GM18858 (cell line): ENCODE measurements around the gene C17orf50.
A peak's percentile ranks its signal among the peaks of the same experiment; 100 is the strongest.

ENCODE experiments used
- ATAC-seq: cut with Tn5 transposase; IDR thresholded peaks from one replicate; pipeline ENCODE4 v1.9.1; 2021; ENCODE audit not compliant: unreplicated experiment

The C17orf50 gene

DNA sequence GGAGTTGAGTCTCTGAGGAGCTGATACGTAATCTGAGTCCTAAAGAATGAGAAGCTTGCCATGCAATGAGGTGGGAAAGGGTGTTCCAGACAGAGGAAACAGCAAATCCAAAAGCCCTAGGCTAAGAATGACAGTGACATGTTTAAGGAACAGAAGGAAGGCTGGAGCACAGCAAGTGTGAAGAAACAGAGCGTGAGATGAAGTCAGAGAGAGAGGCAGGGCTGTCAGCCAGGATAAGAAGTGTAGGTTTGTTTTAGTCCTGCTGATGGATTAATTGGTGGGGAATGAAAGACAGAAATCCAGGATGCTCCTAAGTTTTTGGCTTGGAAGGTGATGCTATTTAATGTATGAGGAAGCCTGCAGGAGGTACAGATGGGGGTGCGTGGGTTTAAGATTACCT is 20.3 kb downstream of the C17orf50 start:
- ATAC-seq: no peak

DNA sequence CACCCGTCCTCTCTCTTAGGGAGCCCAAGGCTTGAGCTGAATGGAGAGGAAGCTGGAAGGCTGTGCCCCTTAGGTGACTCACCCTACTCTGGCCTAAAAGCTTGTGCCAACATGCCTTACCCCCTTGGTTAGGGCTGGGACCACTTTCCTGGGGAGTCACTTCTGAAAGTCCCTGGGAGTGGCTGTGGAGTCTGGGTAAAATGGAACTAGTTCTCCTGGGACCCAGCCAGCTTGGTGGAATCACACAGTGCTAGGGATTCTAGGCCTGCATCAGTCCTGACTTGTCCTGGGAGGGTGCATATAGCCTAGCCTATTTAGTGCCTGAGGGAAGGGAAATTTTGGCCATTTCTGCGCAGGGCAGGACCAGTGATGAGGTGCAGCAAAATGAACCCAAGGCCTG is 24.2 kb downstream of the C17orf50 start:
- ATAC-seq: no peak

DNA sequence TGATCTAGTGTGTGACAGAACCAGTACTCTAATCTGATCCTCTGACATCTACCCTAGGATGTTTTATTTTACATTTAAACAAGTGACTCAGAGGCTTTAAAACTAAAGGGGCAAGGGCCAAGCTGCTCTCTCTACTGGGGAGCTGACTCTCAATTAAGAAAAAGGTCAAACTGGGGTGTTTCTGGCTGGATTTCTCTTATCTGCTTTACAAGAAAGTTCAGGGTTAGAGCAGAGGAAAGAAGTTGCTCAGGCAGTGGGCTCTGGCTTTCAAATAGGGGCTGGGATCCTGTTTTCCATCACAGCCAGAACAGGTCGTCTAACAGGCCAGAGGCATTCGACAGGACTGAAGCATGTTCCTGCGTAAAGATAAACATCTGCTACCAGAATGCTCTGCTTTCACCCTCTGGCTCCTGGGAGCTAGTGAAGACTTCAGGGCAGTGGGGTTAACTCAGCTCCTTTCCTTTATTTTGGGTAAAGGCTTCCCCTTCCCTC is 26.3 kb downstream of the C17orf50 start:
- ATAC-seq: no peak

DNA sequence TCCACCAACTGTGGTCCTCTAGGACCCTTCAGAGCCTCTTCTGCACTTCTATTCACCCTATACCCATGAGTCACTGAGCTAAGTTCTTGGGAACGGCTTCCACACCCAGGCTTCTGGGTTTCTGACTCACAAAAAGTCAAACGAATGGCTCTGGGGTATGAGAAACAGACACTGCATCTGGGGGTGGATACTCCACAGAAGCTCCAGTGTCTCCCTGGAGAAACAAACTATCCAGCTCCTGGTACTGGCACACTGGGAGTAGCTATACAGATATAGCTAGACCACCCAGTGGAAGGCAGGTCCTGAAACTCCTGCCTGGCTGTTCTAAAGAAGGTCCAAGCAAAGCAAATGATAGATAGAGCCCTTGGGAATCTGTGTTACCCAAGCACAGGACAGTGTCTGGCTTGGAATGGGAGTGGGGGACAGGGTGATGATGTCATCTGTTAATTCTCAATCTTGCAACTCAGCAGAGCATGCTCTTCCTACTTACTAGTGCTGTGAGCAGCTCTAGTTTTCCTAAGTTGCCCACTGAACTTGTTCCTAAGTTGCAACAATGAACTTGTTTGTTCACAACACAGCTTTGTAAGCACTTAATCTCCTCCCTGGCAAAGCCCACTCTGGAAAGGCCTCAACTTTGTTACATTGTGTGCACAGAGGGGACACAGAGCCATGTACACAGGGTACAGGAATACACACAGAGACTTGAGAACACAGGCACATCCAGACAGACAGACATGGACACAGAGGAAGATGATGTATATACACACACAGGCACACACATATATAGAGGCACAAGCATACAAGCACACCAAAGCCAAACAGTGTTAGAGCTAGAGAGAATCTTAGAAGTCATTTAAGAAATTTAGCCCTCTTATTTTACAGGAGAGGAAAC is 28.0 kb downstream of the C17orf50 start:
- no peak for ATAC-seq

DNA sequence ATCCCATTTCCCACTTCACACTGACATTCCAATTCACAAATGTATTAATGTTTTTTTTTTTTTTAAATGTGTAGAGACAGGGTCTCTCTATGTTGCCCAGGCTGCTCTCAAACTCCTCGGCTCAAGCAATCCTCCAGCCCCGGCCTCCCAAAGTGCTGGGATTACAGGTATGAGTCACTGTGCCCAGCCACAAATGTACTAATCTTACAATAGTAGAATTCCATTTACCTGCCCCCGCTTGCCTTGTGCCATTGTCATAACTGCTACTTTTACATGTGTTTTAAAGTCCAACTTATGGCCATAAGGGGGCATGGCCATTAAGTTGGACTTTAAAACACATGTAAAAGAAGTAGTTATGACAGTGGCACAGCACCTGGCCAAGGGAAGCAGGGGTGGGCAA is 30.2 kb downstream of the C17orf50 start:
- no peak for ATAC-seq

DNA sequence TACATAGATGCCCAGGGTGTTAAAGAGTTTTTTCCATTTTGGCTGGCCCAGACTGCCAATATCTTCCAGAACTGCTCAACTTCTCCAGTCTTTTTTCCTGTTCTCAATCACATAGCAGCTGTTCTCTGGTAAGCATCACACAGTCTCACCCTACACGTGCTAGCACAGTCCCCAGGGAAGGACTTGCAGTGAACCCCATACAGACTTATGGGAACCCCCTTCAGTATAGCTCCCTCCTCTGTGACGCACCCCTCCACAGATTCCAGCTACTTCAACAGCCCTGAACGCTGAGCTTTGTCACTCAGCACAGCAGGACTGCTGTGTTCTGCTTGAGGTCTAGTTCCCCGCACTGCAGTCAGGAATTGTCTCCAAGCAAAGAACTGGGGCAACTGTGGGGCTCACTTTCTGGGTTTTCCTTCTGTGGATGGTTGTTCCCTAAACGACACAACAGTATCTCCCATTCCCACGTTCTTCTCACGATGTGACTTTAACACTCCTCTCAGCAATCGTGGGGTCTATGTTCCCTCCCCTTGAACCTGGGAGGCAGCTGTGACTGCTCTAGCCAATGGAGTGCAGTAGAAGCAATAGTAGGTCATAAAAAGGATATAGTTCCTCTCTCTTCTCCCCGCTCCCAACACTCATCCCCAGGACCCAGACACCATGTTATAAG is 31.1 kb downstream of the C17orf50 start:
- ATAC-seq: no peak

DNA sequence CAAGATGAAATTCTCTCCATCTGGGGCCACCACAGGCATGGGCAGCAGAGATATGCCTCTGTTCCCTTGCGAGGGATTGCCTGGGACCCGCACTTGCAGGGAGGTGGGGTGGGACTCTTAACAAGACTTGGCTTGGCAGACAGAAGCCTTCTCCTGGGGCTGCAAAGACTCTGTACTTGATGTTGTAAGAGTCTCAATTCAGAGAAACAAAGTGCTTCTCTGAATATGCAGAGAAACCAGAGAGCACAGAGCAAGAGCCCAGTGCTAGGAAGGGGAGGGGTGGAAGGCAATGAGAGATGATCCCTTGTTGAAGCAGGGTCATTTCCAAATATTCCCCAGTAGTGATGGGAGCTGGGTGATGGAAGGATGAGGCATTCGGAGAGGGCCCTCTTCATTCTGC is 32.6 kb downstream of the C17orf50 start:
- no peak for ATAC-seq

DNA sequence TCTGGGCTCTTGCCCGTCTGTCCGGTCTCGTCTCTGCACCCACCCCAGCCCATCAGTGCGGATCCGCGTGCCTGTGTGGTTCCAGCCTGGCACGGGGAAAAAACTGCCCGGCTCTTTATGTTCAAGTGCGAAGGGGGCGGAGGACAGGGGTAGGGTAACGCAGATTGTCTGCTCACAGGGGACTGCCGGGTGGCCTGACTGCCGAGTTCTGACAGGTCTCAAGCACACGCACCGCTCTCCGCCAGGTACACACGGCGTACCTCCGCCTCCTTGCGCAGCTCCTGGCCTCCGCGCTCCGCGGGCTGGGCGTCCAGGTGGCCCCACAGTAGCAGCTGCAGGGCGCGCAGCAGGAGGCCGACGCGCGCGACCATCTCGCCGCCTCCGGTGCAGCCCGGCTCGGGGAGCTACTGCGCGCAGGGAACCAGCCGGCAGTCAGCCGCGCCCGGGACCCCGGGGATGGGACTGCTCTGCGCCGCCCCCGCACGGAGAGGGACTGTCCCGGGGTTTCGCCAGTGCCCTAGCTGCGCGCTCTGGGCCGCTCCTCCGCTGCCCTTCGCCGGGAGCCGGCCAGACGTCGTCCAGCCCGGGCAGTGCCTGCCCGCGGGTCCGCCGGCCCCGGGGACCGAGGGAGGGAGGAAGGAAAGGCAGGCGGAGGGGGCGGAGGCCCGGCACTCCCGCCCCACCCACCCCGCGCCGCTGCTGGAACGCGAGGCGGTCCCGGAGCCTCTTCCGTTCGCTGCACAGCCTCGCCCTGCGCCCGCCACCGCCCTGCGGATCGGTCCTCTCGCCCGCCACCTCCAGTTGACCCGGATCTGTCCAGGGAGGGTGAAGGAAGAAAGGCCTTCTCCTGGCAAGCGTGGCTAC is 34.6 kb downstream of the C17orf50 start, which contains the start of gene MMP28:
Gene MMP28, minus strand, starts transcription at position 635 of the 864 bp plus-strand sequence. Its CDS starts 264 bp downstream, at position 371.
- ATAC-seq: no peak

DNA sequence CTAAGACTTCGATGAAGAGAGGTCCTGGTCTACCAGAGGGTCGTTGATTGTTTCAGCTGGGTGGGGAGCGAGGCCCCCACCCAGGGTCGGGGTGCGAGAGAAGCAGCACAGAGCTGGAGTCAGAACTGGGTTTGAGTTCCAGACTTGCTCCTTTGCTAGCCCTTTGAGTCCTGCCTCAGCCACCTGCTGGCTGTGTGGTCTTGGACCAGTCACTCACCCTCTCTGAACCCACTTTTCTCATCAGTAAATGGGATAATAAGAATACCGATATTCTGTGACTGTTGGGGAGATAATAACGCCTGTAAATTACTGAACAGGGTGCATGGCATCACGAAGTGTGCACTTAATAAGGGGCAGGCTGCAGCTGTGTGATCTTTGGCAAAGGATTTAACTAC is 35.2 kb downstream of the C17orf50 start:
- ATAC-seq: no peak

DNA sequence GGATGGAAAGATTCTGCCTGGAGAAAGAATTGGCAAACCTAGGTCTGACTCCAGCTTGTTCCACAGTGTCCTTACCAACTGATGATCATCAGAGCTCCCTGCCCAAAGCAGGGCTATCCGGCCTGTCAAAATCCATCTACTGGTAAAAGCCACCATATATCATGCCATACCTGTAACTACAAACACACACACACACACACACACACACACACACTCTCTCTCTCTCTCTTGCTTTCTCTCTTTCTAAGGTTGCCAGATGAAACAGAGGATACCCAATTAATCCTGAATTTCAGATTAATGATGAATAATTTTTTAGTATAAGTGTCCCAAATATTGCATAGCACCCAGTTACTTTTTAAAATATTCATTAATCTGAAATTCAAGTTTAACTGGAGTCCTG is 36.3 kb downstream of the C17orf50 start:
- ATAC-seq: no peak

DNA sequence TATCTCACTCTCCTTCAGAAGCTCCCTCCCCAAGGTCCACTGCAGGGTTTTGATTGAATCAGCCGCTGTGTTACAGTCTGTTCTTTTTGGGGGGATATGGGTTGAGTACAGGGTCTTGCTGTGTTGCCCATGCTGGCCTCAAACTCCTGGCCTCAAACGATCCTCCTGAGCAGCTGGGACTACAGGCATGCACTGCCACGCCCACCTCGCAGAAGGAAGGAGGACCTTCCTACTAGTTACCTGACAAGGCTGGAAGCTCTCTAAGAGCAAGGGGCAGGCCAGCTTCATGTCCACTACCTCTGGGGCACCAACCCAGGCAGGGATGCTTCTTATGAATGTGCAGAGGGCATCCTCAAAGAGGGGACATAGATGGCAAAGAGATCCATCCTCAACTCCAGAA is 36.7 kb downstream of the C17orf50 start:
- ATAC-seq: no peak

DNA sequence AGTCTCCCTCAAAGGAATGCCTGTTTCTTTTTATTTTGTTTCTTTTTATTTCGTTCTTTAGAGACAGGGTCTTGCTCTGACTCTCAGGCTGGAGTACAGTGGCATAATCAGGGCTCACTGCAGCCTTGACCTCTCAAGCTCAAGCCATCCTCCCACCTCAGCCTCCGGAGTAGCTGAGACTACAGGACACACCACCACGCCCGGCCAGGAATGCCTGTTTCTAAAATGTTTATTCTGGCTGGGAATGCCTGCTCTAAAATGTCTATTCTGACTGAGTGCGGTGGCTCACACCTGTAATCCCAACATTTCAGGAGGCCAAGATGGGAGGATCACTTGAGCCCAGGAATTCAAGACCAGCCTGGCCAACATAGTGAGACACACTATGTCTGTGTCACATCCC is 37.2 kb downstream of the C17orf50 start:
- ATAC-seq: no peak

DNA sequence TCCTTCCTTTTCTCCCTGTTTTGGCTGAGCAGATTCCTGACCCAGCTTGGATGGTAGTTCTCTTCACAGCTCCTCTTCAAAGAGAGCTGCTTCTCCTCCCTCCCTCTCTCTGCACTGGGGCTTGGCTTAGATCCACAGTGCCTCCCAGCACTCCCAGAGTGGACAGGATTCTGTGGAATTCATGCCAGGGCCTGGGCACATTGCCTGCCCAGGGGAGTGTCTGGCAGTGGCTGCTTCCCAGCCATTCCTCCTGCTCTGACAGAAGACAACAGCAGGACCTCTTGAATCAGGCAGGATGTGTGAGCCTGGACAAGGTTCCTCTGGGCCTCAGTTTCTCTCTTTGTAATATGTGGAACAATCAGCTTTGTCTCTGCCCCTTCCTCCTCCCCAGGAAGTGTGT is 39.3 kb downstream of the C17orf50 start:
- ATAC-seq: no peak

DNA sequence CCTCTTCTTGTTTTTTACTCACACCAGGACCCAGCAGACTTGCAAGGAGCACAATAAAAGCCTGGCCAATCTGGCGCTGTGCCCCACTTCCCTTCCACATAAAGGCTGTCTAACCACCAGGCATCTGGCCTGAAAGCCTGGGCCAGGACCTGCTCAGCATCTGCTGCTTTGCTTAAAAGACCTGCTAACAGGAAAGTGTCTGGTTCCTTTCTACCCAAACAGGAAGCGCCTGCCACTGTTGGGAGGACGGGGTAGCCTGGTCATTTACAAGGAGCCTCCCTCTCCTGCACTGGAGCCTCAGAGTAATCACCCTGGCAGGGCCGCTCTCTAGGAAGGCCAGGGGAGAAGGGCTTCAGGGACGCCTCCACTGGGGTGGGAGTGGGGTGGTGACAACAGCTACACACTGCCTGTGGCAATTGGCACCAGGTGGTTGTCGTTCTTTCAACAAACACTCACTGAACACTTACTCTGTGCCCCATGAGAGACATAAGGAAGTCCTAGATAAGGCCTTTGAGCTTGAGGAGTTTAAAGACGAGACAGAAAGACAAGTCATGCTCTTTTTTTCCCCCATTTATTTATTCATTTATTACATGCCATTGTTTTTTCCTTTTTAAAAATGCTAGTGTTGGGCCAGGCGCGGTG is 41.0 kb downstream of the C17orf50 start:
- ATAC-seq: no peak

DNA sequence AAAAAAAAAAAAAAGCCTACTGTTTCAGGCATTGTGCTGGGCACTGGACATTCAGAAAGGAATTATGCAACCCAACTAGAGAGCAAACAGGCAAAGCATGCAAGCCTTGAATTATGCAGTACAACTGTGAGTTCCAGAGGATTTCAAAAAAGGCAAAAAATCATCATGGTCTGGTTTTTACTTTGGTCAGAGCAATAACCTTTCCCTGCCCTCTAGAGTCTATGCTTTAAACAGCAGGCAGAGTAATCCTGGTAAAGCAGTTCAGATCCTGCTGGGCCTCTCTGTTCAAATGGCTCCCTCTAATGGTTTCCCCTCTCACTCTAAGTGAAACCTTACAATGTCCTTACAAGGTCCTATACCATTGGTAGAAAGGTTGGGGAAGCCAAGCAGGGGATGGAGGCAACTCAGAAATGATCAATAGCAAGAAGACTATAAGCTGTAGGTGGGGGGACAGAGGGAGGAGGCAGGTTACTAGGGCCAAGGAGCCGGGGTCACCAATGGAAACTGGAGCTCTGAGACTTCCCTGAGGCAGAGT is 44.0 kb downstream of the C17orf50 start:
- no peak for ATAC-seq

DNA sequence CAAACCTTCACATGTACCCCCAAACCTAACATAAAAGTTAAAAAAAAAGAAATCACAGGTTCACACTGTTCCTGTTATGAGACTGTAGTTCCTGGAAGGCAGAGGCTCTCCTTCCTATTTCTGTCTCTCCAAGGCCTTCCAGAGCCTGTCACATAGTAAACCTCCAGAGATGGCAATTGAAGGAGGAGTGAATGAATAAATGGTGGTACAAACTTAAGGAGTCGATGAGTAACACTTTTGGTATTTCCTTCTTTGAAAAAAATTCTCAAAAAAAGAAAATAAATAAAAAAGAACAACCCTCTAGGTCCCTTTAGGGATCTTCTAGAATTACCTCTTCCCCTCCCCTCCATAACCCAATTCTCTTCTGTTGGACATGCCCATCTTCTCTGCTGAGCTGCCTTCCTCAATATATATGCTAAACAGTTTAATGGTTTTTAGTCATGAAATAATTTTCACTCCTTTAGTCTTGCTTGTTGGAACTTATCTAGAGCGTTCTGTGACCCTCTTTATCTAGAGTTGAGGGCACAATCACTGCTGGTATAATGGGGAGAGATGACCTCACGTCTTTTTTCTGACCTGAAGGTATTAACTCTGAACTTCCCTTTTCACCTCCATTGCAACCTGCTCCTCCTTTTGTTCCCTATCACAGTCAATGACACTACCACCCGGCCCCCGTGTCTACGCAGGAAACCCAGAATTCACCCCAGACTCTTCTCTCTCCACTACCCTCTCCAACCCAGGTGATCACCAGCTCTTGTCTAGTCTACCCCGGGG is 46.9 kb downstream of the C17orf50 start:
- ATAC-seq: no peak

DNA sequence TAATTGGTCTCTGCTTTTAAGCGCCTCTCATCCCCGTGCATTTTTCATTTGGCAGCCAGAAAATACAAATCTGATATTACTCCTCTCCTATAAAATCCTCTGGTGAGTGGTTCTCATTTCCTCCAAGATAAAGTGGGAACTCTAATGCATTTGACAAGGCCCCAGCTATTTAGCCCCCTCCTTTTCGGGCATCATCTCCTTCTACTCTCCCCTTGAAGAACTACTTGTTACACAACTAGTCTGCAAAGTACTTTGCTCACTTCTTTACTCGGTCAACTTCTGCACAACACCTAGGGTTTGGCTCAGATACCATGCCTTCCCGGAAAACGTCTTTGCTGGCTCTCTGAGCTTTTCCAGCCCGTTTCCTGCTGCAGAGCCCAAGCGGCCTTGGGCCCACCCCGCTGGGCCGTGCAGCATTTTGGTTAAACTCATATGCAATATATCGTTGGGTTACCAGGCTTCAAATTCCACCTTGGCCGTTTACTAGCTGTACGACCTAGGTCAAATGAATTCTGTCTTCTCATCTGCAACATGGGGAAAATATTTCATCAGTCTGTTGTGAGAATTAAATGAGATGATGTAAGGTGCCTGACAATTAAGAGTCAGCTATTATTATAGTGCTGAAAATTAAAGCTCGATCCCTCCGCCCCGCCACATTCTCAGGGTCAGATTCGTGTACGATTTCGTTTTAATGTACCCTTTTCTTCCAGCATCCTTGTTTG is 47.7 kb downstream of the C17orf50 start:
- ATAC-seq: no peak

DNA sequence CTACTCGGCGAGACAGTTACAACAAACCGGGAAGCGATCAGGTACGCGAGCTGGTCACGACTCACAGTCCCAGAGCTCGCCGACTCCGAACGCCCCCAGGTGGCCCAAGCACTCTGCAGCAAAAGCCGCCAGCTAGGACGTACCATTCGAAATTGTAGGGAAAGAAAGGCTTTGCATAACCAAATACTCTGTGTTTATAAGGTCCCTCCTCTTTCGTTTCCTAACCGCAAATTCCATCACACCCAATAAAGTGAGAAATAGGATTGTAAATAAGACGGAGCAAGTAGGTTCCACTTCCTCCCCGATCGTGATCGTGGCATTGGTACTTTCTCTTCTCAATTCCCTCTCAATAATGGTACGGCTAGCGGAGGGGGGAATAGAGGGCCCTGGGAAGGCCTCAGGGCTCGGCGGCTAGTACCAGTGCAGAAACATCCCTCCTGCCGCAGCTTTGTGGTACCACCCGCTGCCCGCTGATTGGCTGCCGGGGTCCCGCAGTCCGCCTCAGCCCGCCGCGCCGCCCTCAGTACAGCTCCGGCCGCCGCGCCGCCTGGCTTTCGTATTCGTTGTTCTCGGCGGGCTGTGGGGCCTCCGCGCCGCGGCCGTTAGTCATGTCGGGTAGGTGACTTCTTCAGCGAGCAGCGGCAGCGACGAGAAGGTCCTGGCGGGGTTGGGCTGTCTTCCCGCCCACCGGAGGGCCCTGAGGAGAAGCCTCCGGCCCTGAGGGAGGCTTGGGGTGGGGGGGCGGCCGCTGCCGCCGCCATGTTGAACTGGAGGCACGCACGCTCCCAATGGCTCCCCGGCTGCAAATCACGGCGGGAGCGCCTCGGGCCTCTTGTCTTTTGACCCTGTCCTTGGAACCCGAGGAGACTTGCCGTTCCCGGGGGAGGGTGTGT is 48.5 kb downstream of the C17orf50 start, which contains the start of gene TAF15:
Gene TAF15, plus strand, starts transcription at position 523 of the 893 bp plus-strand sequence. Its CDS starts 86 bp downstream, at position 609.
- ATAC-seq: peak; percentile 74
